K562 (cell line): ENCODE results near the gene OPCML. TPM values are rescaled to one million over a fixed set of nuclear protein-coding genes. Genes with fewer than 3 reads are reported as not detected.

Source experiments
- ATAC-seq: fragments of 200-7000 bp; cut with Tn5 transposase; 3 replicates; pipeline ENCODE4 v1.9.1; 2020; ENCODE audit warnings: moderate library complexity
- BruUV-seq: library from RNA; stranded (reverse); fragments of 400-500 nt; replicated peaks from 2 replicates; lab custom pipeline; 2021; lab: Mats Ljungman, UMichigan
- CTCF ChIA-PET: fragments of 300-600 bp; formaldehyde crosslinking; extraction: SDS; loops from one replicate; lab custom pipeline; 2021; ENCODE audit warnings: low intra/inter-chr PET ratio; lab: Yijun Ruan, JAX
- POLR2A ChIA-PET: fragments of 300-600, 350-650 bp; sonication (Branson Sonifier 250); formaldehyde crosslinking; extraction: SDS; loops from one replicate; lab custom pipeline; 2021; ENCODE audit warnings: antibody characterized with exemption, inconsistent platforms; lab: Yijun Ruan, JAX
- DNase-seq, 4 experiments: peaks; one replicate each; pipeline versions ENCODE4 v3.0.0 to v3.0.0-alpha.2; 2011 to 2018; ENCODE audit warnings: low spot score in 3 of 4, mixed read lengths in 3 of 4; ENCODE audit errors: extremely low read depth in 1 of 4
- FAIRE-seq: peaks from 2 replicates; lab custom pipeline; 2011; peaks lifted over from hg19 to GRCh38; lab: Jason Lieb, UNC
- H2AFZ ChIP-seq: 2 replicates; pipeline ENCODE4 v1.6.0; 2011; ENCODE audit warnings: low read depth, low read length, control low read depth, inconsistent platforms
- H3K27ac ChIP-seq: fragments of 200-600 bp; 3 replicates; pipeline ENCODE4 v1.8.0; 2011; ENCODE audit warnings: low read depth, mild to moderate bottlenecking, control low read depth, inconsistent platforms, low read length, moderate library complexity, mixed read lengths; ENCODE audit errors: extremely low read depth
- H3K27me3 ChIP-seq, 2 experiments: fragments of 300-600 bp in 1 of 2; 2 replicates in 1 of 2; 3 replicates in 1 of 2; pipeline versions ENCODE4 v1.6.0 to v1.8.0; 2011; ENCODE audit warnings: inconsistent platforms in 2 of 2, low read length in 2 of 2, mild to moderate bottlenecking in 1 of 2, mixed read lengths in 1 of 2, moderate library complexity in 1 of 2; ENCODE audit not compliant: control insufficient read depth in 2 of 2, insufficient read depth in 2 of 2
- H3K36me3 ChIP-seq: fragments of 300-600 bp; 3 replicates; pipeline ENCODE4 v1.8.0; 2011; ENCODE audit warnings: mild to moderate bottlenecking, low read length, inconsistent platforms; ENCODE audit not compliant: control insufficient read depth, insufficient read depth
- H3K4me1 ChIP-seq, 2 experiments: fragments of 200-600 bp in 1 of 2; replicated peaks in 1 of 2; 2 replicates in 1 of 2; 3 replicates in 1 of 2; pipeline versions ENCODE4 v1.5.1 to v1.8.0; 2011; ENCODE audit warnings: inconsistent platforms in 2 of 2, low read length in 2 of 2, mild to moderate bottlenecking in 1 of 2, mixed read lengths in 1 of 2, moderate library complexity in 1 of 2; ENCODE audit not compliant: control insufficient read depth in 2 of 2, insufficient read depth in 2 of 2
- H3K4me2 ChIP-seq: 2 replicates; pipeline ENCODE4 v1.6.1; 2011; ENCODE audit warnings: low read length, control low read depth, inconsistent platforms, mixed read lengths; ENCODE audit not compliant: insufficient read depth
- H3K4me3 ChIP-seq: fragments of 200-600 bp; sonication (generic), shearing (Covaris generic); 2 replicates; pipeline ENCODE4 v1.5.1; 2016; ENCODE audit warnings: control low read depth, inconsistent platforms
- H3K79me2 ChIP-seq: fragments of 200-600 bp; 3 replicates; pipeline ENCODE4 v1.8.0; 2011; ENCODE audit warnings: low read length, inconsistent platforms; ENCODE audit not compliant: control insufficient read depth, insufficient read depth
- H3K9ac ChIP-seq, 2 experiments: 2 replicates each; pipeline versions ENCODE4 v1.6.0 to v1.6.1; 2011; ENCODE audit warnings: low read depth in 2 of 2, low read length in 2 of 2, control low read depth in 1 of 2, inconsistent platforms in 1 of 2, mild to moderate bottlenecking in 1 of 2, mixed read lengths in 1 of 2; ENCODE audit not compliant: insufficient read depth in 1 of 2
- H3K9me1 ChIP-seq: one replicate; pipeline ENCODE4 v1.6.0; 2011; ENCODE audit warnings: inconsistent platforms, mild to moderate bottlenecking, low read length, moderate library complexity; ENCODE audit not compliant: control insufficient read depth, insufficient read depth
- H3K9me3 ChIP-seq: replicated peaks from 2 replicates; pipeline ENCODE4 v1.5.1; 2011; ENCODE audit warnings: low read depth, low read length, inconsistent platforms; ENCODE audit not compliant: control insufficient read depth, insufficient read depth
- H4K20me1 ChIP-seq: replicated peaks from 2 replicates; pipeline ENCODE4 v1.6.1; 2011; ENCODE audit warnings: low read length, inconsistent platforms, mixed read lengths; ENCODE audit not compliant: control insufficient read depth, insufficient read depth
- ATF4 ChIP-seq: fragments of 450-650 bp; formaldehyde crosslinking; IDR thresholded peaks from 2 replicates; pipeline ENCODE4 v1.4.0; 2022; ENCODE audit warnings: mild to moderate bottlenecking, moderate library complexity
- ATF7 ChIP-seq: fragments of 450-650 bp; IDR thresholded peaks from 2 replicates; pipeline ENCODE4 v1.7.1; 2014; ENCODE audit warnings: mild to moderate bottlenecking, moderate library complexity
- CREM ChIP-seq: IDR thresholded peaks from 2 replicates; pipeline ENCODE4 v1.6.1; 2014; ENCODE audit warnings: antibody characterized with exemption, low read depth
- HDAC8 ChIP-seq: fragments of 450-650 bp; IDR thresholded peaks from 2 replicates; pipeline ENCODE4 v1.6.1; 2016; ENCODE audit warnings: mild to moderate bottlenecking, missing genetic modification characterization, moderate library complexity, missing compliant biosample characterization
- LEF1 ChIP-seq: fragments of 450-650 bp; IDR thresholded peaks from 2 replicates; pipeline ENCODE4 v1.6.1; 2016; ENCODE audit warnings: mild to moderate bottlenecking
- NCOA4 ChIP-seq: fragments of 450-650 bp; IDR thresholded peaks from 2 replicates; pipeline ENCODE4 v1.6.1; 2018; ENCODE audit warnings: mild to moderate bottlenecking; ENCODE audit not compliant: partially characterized antibody
- PCBP2 ChIP-seq: fragments of 200-400 bp; formaldehyde crosslinking; IDR thresholded peaks from 2 replicates; pipeline ENCODE4 v1.6.1; 2018; ENCODE audit warnings: low read length, low read depth, mild to moderate bottlenecking, moderate library complexity; ENCODE audit not compliant: poor library complexity, severe bottlenecking
- RAD21 ChIP-seq, 2 experiments: fragments of 250-450 bp in 1 of 2; fragments of 450-650 bp in 1 of 2; sonication (Bioruptor Pico) in 1 of 2; formaldehyde crosslinking in 1 of 2; IDR thresholded peaks in 1 of 2; conservative IDR thresholded peaks in 1 of 2; 2 replicates each; pipeline versions ENCODE4 v1.4.0 to v1.8.0; 2020 to 2022; ENCODE audit warnings: mild to moderate bottlenecking in 2 of 2, moderate library complexity in 1 of 2
- RFX7 ChIP-seq: fragments of 250-450 bp; sonication (Bioruptor Pico); IDR thresholded peaks from 2 replicates; pipeline ENCODE4 v1.5.1; 2021; ENCODE audit warnings: mild to moderate bottlenecking
- SMARCC2 ChIP-seq: fragments of 450-650 bp; IDR thresholded peaks from 2 replicates; pipeline ENCODE4 v1.6.1; 2017; ENCODE audit warnings: antibody characterized with exemption, moderate library complexity, mild to moderate bottlenecking, low read depth
- WGBS: fragments of 100-300 bp; shearing (Covaris generic); methylation state at CpG from one replicate; pipeline ENCODE4 v1.1.6; 2016; ENCODE audit warnings: low coverage, mixed read lengths; ENCODE audit not compliant: insufficient coverage; ENCODE audit errors: missing lambda C conversion rate; 5-methylcytosine and 5-hydroxymethylcytosine counted together
- in situ Hi-C: fragments of 300-500 bp; cut with MboI; formaldehyde crosslinking; loops from 4 replicates; pipeline ENCODE4 v1.15.0; 2018; ENCODE audit warnings: inconsistent platforms, mixed read lengths
- intact Hi-C: fragments of 100-400 bp; cut with micrococcal nuclease; formaldehyde crosslinking; loops from 2 replicates; pipeline ENCODE4 v1.14.2; 2022
- polyA plus RNA-seq, 8 experiments: library from polyadenylated mRNA; depleted of rRNA in 4 of 8; stranded (reverse) in 5 of 8; unstranded in 3 of 8; fragments of >200 nt; fragmentation: Nextera tagmentation in 2 of 8; fragmentation: Illumina TruSeq in 1 of 8; extraction: Ambion mirVana in 2 of 8; extraction: Trizol in 1 of 8; gene quantifications; 2 replicates each; pipeline versions ENCODE4 v1.2.1 to v1.2.3, GENCODE V29; 2011 to 2014; ENCODE audit warnings: inconsistent platforms in 1 of 8, missing spikeins in 1 of 8
- total RNA-seq, 7 experiments: library from RNA; depleted of rRNA in 6 of 7; stranded (reverse); fragments of >200 nt in 6 of 7; fragmentation: Illumina TruSeq in 2 of 7; extraction: Trizol in 2 of 7; gene quantifications; 2 replicates each; pipeline versions ENCODE4 v1.2.1 to v1.2.3, GENCODE V29; 2011 to 2021; ENCODE audit warnings: low replicate concordance in 1 of 7

Gene OPCML
- total and polyA plus RNA-seq, 9 of the 15 experiments (the other 6 are each of a cell fraction or from before 2014, with no cell fraction given) = not detected

GRCh38 chr11:132988411-132988810 lies 543.9 kb downstream of the OPCML start:
- Histone ChIP-seq H3K4me3 (no peak overlapping the region), H3K27me3 (no peaks in the 10 kb centered on the region), H3K27ac (no peak overlapping the region), H3K79me2 (no peaks in the 10 kb centered on the region), H3K36me3 (no peaks in the 10 kb centered on the region), H3K9ac (no peak overlapping the region), H3K9me1 (no peaks in the 10 kb centered on the region), H2AFZ (no peak overlapping the region), H3K9me3 (no peaks in the 10 kb centered on the region), H4K20me1 (no peaks in the 10 kb centered on the region), H3K4me2 (no peak overlapping the region), H3K4me1 (no peaks in the 10 kb centered on the region)
- no peak for DNase-seq
- TF ChIP-seq LEF1 (no peak), NCOA4 (no peak), ATF4 (no peak), SMARCC2 (no peak), CREM (no peak), HDAC8 (tag) (no peak), RAD21 (CRISPR knock-in tag; conservative IDR thresholded peaks at IDR 0.05 in 1 of 2, IDR thresholded peaks at IDR 0.05 in 1 of 2) (no peak), PCBP2 (no peak), RFX7 (CRISPR knock-in tag) (no peak), ATF7 (no peak)
- POLR2A ChIA-PET = no interaction called here
- intact Hi-C loops = no loop called here
- whole genome bisulfite sequencing = 2% methylated on average over 5 of the region's 5 CpGs
- in situ Hi-C loops = no loop called here
- CTCF ChIA-PET = no interaction called here
- ATAC-seq = no peak
- BruUV-seq = no TSS peak
- no peak for FAIRE-seq
